Activated T-helper 2 cell treated with anti-CD3 and anti-CD28 coated beads, Interferon-gamma antibody, Interleukin-2, Interleukin-4, amounts not matched to agents 10 μg/mL and 5 μg/mL and 100 μg/mL, durations not matched to agents 14 hours and 24 hours and 36 hours (primary cell): ENCODE measurements around the gene DLX5. TPM values are rescaled to one million over a fixed set of nuclear protein-coding genes. Genes with fewer than 3 reads are reported as not detected.

Experiments used
- DNase-seq: peaks from one replicate; pipeline ENCODE4 v3.0.0; 2021; ENCODE audit warnings: low spot score
- H3K27ac Mint-ChIP-seq: one replicate; pipeline ENCODE4 v1.8.0; 2021; ENCODE audit warnings: mixed read lengths
- H3K27me3 Mint-ChIP-seq: one replicate; pipeline ENCODE4 v1.8.0; 2021; ENCODE audit warnings: low read depth, mixed read lengths
- H3K36me3 Mint-ChIP-seq: one replicate; pipeline ENCODE4 v1.8.0; 2021; ENCODE audit warnings: low read depth, mixed read lengths
- H3K4me1 Mint-ChIP-seq: one replicate; pipeline ENCODE4 v1.8.0; 2021; ENCODE audit warnings: low read depth, mixed read lengths
- H3K4me3 Mint-ChIP-seq: one replicate; pipeline ENCODE4 v1.8.0; 2021; ENCODE audit warnings: low read depth, mild to moderate bottlenecking, moderate library complexity, mixed read lengths
- H3K9me3 Mint-ChIP-seq: one replicate; pipeline ENCODE4 v1.8.0; 2021; ENCODE audit warnings: mixed read lengths
- intact Hi-C: fragments of 100-400 bp; cut with micrococcal nuclease; formaldehyde crosslinking; loops from one replicate; pipeline ENCODE4 v1.15.1; 2023
- total RNA-seq: library from RNA; stranded (reverse); gene quantifications from 2 replicates; pipeline ENCODE4 v1.2.3, GENCODE V29; 2022

DLX5 gene
- total RNA-seq, 1 donor from 2014 or later: not detected

GRCh38 chr7:96996958-96997511 lies 27.6 kb downstream of the DLX5 start:
- H3K36me3 Mint-ChIP-seq: no peaks in the 10 kb centered on the region
- no peak for DNase-seq
- no peak overlapping the region for H3K4me3 Mint-ChIP-seq
- no peaks in the 10 kb centered on the region for H3K9me3 Mint-ChIP-seq
- intact Hi-C loops: no loop called here
- H3K4me1 Mint-ChIP-seq: no peaks in the 10 kb centered on the region
- peaks cover 94% of the 10 kb centered on the region for H3K27me3 Mint-ChIP-seq
- H3K27ac Mint-ChIP-seq: no peak overlapping the region

GRCh38 chr7:96996111-96996957 lies 28.3 kb downstream of the DLX5 start:
- no peaks in the 10 kb centered on the region for H3K36me3 Mint-ChIP-seq
- H3K4me1 Mint-ChIP-seq: no peaks in the 10 kb centered on the region
- H3K27ac Mint-ChIP-seq: no peak overlapping the region
- intact Hi-C loops: no loop called here
- H3K4me3 Mint-ChIP-seq: no peak overlapping the region
- DNase-seq: no peak
- H3K9me3 Mint-ChIP-seq: no peaks in the 10 kb centered on the region
- peaks cover 95% of the 10 kb centered on the region for H3K27me3 Mint-ChIP-seq

GRCh38 chr7:96995406-96996110 lies 29.1 kb downstream of the DLX5 start:
- no peak for DNase-seq
- Mint-ChIP-seq H3K4me1 (no peaks in the 10 kb centered on the region), H3K36me3 (no peaks in the 10 kb centered on the region), H3K27me3 (peaks cover 91% of the 10 kb centered on the region), H3K9me3 (no peaks in the 10 kb centered on the region), H3K27ac (no peak overlapping the region), H3K4me3 (no peak overlapping the region)
- intact Hi-C loops: no loop called here

- Mint-ChIP-seq H3K27ac (no peak overlapping the region), H3K4me1 (no peaks in the 10 kb centered on the region), H3K4me3 (no peak overlapping the region), H3K9me3 (no peaks in the 10 kb centered on the region), H3K27me3 (peaks cover 89% of the 10 kb centered on the region), H3K36me3 (no peaks in the 10 kb centered on the region)
- no peak for DNase-seq
- intact Hi-C loops: no loop called here
Observed at GRCh38 chr7:96993980-96994379, 30.7 kb downstream of the DLX5 start.

- Mint-ChIP-seq H3K9me3 (no peaks in the 10 kb centered on the region), H3K4me1 (no peaks in the 10 kb centered on the region), H3K27me3 (peaks cover 86% of the 10 kb centered on the region), H3K4me3 (no peak overlapping the region), H3K36me3 (no peaks in the 10 kb centered on the region), H3K27ac (no peak overlapping the region)
- no peak for DNase-seq
- intact Hi-C loops: no loop called here
Observed at GRCh38 chr7:96993094-96993865, 31.4 kb downstream of the DLX5 start.

DNA sequence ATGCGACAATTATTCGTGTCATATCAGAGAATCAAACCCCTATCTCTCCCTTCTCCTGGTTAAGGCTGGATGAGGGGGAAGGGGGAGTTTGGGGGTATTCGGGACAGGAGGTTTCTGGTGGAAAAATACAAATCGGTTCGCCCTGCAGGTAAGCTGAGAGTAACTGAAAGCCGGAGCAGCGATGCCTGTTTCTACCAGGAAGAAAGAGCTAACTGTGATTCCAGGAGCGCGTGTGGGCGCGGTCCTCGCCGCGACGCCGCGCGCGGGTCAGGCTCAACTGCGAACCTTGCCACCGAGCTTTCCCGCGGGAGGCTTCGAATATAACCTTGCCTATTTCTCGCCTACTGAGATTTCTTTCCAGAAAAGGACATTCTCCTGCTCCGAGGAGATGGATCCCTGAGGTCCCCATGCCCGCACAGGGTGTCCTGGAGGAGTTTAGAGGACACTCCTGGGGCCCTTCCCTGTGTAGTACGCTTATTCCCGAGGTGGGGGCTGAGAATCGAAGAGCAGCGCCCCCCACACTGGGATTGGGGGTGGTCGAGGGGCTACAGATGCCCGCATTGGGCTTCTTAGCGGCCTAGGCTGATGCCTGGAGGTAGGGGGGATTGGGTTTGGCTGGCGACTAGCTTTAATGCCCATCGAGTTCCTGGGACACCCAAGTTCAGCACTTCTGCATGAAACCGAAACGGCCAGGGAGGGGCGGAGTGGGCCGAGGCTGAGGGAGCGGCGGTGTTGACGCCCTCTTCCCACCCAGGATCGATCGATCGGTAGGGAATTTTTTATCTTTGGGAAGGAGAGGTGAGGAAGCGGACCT lies 32.2 kb downstream of the DLX5 start:
- Mint-ChIP-seq H3K36me3 (no peaks in the 10 kb centered on the region), H3K4me1 (no peaks in the 10 kb centered on the region), H3K4me3 (no peak overlapping the region), H3K27ac (no peak overlapping the region), H3K27me3 (peaks cover 84% of the 10 kb centered on the region), H3K9me3 (no peaks in the 10 kb centered on the region)
- intact Hi-C loops: no loop called here
- no peak for DNase-seq

GRCh38 chr7:96991546-96992191 lies 33.0 kb downstream of the DLX5 start:
- no peak for DNase-seq
- H3K4me1 Mint-ChIP-seq: no peaks in the 10 kb centered on the region
- peaks cover 82% of the 10 kb centered on the region for H3K27me3 Mint-ChIP-seq
- H3K36me3 Mint-ChIP-seq: no peaks in the 10 kb centered on the region
- no peaks in the 10 kb centered on the region for H3K9me3 Mint-ChIP-seq
- H3K27ac Mint-ChIP-seq: no peak overlapping the region
- intact Hi-C loops: loop anchor here (2.0 kb wide), 1 partner anchor 31 kb away; no protein-coding TSS in a partner anchor
- no peak overlapping the region for H3K4me3 Mint-ChIP-seq

GRCh38 chr7:96989859-96990317 lies 34.7 kb downstream of the DLX5 start:
- Mint-ChIP-seq H3K27ac (no peak overlapping the region), H3K4me1 (no peaks in the 10 kb centered on the region), H3K9me3 (no peaks in the 10 kb centered on the region), H3K36me3 (no peaks in the 10 kb centered on the region), H3K27me3 (peaks cover 71% of the 10 kb centered on the region), H3K4me3 (no peak overlapping the region)
- no peak for DNase-seq
- intact Hi-C loops: loop anchor here (2.0 kb wide), 1 partner anchor 33 kb away; no protein-coding TSS in a partner anchor

GRCh38 chr7:96989241-96989858 lies 35.3 kb downstream of the DLX5 start:
- Mint-ChIP-seq H3K27ac (no peak overlapping the region), H3K36me3 (no peaks in the 10 kb centered on the region), H3K4me1 (no peaks in the 10 kb centered on the region), H3K9me3 (no peaks in the 10 kb centered on the region), H3K27me3 (peaks cover 69% of the 10 kb centered on the region), H3K4me3 (no peak overlapping the region)
- intact Hi-C loops: no loop called here
- no peak for DNase-seq

- Mint-ChIP-seq H3K36me3 (no peaks in the 10 kb centered on the region), H3K4me1 (no peaks in the 10 kb centered on the region), H3K9me3 (no peaks in the 10 kb centered on the region), H3K27ac (no peak overlapping the region), H3K4me3 (no peak overlapping the region), H3K27me3 (peaks cover 58% of the 10 kb centered on the region)
- intact Hi-C loops: no loop called here
- DNase-seq: no peak
Observed at GRCh38 chr7:96987719-96988118, 36.9 kb downstream of the DLX5 start.

DNA sequence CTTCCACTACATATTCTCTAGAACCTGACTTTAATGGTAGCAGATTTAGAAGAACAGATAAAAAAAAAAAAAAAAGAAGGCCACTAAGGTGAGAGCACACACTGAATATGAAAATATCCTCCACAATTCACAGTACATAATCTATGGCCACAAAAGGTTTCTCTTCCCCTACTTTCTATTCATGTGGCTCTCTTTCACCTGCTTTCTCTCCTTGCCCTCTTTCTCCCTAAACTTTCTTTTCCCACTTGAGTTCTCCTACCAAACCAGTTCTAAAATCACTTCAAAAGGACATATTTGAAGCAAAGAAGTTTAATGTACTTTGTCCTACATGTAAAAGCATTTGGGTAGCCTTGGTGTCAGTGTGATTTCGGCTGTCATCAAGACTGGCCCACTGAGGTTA lies 37.7 kb downstream of the DLX5 start:
- intact Hi-C loops: no loop called here
- no peak overlapping the region for H3K27ac Mint-ChIP-seq

More for the DNA sequence above, 37.7 kb downstream of the DLX5 start:
- H3K27me3 Mint-ChIP-seq: peaks cover 54% of the 10 kb centered on the region
- H3K36me3 Mint-ChIP-seq: no peaks in the 10 kb centered on the region
- no peaks in the 10 kb centered on the region for H3K4me1 Mint-ChIP-seq
- DNase-seq: no peak
- no peaks in the 10 kb centered on the region for H3K9me3 Mint-ChIP-seq
- H3K4me3 Mint-ChIP-seq: no peak overlapping the region
